Activated CD4-positive, alpha-beta T cell treated with anti-CD3 and anti-CD28 coated beads for 24 hours (primary cell): ENCODE results near the gene PAX5.

Experiments used
- DNase-seq, 2 donors: peaks; one replicate each; pipeline ENCODE4 v3.0.0-alpha.2; 2020; ENCODE audit warnings: low read depth in 2 of 2

PAX5 gene

DNA sequence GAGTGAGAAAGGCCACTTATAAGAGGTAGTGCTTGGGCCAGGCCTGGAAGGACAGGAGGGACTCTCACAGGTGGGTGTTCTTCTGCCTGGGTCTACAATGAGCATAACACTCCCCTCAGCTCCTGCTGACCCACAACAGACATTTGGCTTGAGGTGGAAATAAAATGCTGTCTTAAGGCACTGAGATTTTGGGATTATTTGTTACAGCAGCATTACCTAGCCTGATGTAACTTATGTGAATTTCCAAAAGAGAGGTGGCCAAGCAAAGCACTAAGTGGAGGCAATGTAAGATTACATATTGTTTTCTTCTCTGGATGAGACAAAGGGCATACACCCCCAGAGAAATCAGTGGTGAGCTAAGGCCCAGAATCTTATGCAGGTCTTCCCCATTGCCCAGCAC, 221.5 kb downstream of the PAX5 start:
- DNase-seq: no peak

GRCh38 chr9:36808251-36808650, 225.8 kb downstream of the PAX5 start:
- no peak for DNase-seq

DNA sequence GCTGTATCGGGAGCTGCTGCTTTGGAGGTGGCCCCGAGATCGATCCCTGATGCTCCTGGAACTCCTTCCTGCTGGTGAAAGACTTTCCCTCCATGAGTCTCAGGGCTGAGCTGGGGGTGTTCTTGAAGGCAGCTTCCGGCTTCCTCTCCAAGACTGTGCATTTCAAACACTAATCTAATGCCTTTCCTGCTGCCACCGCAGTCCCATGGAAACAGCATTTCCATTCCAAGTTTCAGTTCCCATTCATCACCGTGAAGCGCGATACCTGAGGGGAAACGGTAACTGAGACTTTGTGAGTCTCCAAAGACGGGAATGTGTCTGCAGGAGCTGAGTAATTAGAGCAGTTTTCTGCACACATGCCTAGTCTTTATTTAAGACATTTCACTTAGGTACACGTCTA, 230.1 kb downstream of the PAX5 start:
- no peak for DNase-seq

GRCh38 chr9:36802201-36802920, 231.7 kb downstream of the PAX5 start:
- no peak for DNase-seq

DNA sequence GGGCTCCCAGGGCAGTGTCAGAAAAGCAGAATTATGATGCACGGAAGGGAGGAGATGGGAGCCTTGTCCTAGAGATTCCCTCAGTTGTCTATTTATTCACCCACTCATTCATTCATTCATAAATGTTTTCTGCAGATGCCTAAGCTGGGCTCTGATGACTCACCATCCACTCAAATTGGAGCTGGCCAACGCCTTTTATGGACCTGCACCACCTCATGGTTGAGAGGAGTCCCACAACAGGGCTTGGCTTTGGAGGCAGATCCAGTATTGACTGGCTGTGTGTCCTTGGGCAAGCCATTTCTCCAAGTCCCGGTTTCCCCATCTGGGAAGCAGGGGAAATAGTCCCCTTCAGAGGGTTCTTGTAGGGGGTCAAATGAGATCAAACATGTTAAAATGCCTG, 233.6 kb downstream of the PAX5 start:
- no peak for DNase-seq

DNA sequence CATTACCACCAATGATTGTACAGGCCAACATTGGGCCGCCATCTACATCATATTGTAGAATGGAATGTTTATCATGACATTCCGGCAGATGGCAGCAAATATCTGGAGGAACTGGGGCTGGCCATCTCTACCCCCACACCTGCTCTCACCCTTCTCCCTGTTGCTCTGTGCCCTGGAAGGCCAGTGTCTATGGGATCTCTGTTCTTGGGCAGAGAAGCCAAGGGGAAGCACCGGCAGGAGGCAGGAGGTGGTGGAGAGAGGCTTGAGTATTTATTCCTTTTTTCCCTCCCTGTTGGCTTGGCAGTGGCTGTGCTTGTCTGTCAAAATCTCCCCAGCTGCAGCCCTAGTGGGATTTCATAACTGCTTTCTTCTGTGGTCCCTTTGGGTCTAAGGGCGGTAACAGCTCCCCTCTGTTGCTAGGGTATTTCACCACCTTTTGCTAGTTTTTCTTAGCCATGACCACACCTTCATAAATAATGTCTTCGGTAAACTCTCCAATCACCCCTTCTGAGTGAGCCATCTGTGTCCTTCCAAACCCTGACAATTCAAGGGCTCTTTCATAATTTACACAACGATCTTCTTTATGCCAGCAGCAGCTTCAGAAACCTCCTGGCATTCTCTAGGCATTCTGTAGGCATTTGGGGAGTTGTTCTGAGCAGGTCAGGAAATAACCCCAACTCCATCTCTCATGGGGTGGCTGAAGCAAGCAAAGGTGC, 235.6 kb downstream of the PAX5 start:
- DNase-seq: no peak

DNA sequence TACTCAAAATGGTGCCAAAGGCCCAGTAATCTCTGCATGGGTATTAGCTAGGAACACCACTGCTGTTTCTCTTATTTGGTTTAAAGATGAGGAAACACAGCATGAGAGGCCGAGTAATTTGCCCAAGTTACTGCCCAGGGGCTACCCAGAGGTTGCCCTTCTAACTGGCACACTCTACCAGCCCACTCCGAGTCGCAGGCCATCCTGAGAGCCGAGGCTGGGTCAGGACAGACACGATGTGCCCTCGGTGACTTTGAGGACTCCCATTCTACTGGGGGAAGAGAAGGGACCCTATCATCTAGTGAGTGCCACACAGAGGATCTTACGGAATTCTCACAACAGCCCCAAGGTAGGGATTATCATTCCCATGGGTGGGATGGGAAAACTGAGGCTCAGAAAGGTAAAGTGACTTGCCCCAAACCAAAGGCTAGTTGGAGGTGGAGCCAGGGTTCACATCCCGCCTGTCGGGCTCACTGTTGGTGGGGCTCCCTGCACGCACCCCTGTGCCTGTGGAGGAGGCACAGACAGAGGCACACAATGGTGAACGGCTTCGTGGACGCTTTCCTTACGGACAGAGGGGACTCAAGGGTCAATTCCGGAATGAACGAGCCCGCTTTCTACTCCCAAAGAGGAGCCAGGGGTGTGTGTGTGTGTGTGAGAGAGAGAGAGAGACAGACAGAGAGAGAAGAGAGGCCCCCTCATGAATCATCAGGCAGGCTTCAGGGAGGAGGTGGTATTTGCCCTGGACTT, 236.4 kb downstream of the PAX5 start:
- DNase-seq: no peak

GRCh38 chr9:36796671-36797419, 237.2 kb downstream of the PAX5 start:
- DNase-seq: no peak

- DNase-seq: no peak
Measured at GRCh38 chr9:36794461-36794860, 239.6 kb downstream of the PAX5 start.

GRCh38 chr9:36793277-36793676, 240.8 kb downstream of the PAX5 start:
- DNase-seq: no peak

DNA sequence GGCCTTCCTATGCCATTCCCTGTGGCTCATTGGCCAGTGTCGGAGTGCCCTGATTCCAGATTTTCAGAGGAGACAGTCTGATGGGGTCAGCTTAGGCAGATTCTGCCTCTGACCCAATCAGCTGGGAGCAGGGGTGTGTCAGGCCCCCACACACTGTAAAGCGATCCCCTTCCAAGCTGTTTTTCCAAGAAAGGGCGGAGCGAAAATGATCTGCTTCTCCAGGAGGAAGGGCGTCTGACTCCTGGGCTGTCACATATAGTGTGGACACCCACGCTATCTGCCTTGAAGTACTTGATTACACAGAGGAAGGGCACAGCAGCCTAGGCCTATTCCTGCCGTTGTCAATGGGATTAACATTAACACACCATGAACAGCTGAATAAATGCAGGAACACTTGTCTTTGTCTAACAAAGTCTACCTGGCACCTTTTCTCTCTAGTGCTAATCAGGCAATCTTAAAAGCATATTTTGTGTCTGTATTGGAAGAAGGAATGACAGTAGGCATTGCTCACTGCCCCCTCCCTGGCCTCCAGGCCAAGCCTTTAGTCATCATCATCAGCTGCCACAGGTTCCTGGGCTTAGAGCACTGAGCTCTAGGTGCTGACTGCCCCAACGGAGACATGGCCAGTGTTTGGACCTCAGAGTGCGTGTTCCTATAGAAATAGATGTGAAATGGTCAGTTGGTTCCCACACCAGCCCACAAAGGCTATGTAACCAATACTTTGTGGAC, 242.7 kb downstream of the PAX5 start:
- DNase-seq: no peak

DNA sequence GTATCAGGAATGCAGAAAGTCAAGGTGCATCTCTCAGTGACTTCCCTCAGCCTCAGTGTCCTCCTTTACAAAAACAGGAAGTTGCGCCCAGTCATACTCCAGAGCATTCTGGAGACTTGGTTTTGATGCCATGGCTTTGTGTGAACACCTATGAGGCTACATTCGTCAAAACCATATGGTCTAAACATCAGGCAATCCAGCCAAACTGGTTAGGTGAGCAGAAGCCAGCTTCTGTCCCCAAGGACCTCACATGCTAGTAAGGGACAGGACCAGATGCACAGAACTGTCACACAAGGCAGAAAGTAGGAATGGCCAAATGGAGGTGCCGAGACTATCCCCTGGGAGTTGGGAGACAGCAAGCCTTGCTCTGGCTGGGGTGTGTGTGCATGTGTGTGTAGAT, 244.2 kb downstream of the PAX5 start:
- no peak for DNase-seq

- DNase-seq: no peak
Measured at GRCh38 chr9:36788534-36788933, 245.5 kb downstream of the PAX5 start.

DNA sequence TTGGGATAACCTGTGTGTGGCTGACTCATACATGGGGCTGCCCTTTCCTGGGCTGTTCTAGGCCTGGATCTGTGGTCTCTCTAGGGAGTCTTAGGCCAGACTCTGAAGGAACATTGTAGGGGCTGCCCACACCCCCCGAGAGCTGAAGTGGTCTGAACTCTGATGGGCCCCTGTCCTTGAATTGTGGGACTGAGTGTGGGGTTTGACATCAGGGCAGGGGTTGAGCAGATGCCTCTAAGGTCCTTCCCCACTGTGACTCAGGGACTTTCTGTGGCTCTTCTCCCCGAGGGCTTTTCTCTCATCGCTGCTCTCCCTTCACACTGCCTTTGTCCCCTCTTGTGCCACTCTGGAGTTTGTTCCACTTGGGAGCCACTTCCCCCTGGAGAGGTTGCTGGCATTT, 246.4 kb downstream of the PAX5 start:
- no peak for DNase-seq
